NCI-H187 (cell line): ENCODE data around the gene C11orf68.
"Not testable (repeated sequence)": the region's sequence is repeated elsewhere in the genome, so short reads cannot be mapped to it uniquely, and the experiment has no call there.

Source experiments
- DNase-seq, 2 experiments: peaks; one replicate each; lab custom pipeline; 2025; lab: John Stamatoyannopoulos, UW

The C11orf68 gene

GRCh38 chr11:65912845-65913244 lies 6.0 kb downstream of the C11orf68 start:
- DNase-seq, result no peak

GRCh38 chr11:65911682-65912568 lies 6.9 kb downstream of the C11orf68 start:
- no peak for DNase-seq

GRCh38 chr11:65907878-65908277 lies 11.0 kb downstream of the C11orf68 start:
- no peak for DNase-seq

- no peak for DNase-seq
These were observed 12.3 kb downstream of the C11orf68 start for GRCh38 chr11:65906602-65907001.

- DNase-seq, result no peak
These were observed 15.1 kb downstream of the C11orf68 start for GRCh38 chr11:65903715-65904114.

DNA sequence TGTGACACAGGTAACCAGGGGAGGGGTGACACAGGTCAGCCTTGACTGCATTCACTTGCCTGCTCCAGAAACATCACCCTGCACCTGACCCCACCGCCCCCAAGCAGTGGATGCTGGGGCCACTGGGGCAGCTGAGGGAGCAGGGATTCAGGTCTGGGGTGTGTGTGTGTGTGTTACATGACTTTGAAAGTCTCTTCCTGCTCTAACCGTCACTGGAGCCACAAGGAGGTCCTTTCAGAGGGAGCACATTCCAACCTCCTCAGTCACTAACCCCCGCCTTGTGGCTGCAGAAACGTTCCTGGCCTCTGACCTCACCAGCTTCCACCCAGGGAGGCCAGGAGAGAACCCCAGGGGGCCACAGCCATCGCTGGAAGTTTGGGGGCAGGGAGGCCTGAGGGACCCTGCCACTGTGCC lies 15.8 kb downstream of the C11orf68 start:
- DNase-seq, result no peak

GRCh38 chr11:65900899-65901180 lies 18.0 kb downstream of the C11orf68 start:
- DNase-seq, result no peak

DNA sequence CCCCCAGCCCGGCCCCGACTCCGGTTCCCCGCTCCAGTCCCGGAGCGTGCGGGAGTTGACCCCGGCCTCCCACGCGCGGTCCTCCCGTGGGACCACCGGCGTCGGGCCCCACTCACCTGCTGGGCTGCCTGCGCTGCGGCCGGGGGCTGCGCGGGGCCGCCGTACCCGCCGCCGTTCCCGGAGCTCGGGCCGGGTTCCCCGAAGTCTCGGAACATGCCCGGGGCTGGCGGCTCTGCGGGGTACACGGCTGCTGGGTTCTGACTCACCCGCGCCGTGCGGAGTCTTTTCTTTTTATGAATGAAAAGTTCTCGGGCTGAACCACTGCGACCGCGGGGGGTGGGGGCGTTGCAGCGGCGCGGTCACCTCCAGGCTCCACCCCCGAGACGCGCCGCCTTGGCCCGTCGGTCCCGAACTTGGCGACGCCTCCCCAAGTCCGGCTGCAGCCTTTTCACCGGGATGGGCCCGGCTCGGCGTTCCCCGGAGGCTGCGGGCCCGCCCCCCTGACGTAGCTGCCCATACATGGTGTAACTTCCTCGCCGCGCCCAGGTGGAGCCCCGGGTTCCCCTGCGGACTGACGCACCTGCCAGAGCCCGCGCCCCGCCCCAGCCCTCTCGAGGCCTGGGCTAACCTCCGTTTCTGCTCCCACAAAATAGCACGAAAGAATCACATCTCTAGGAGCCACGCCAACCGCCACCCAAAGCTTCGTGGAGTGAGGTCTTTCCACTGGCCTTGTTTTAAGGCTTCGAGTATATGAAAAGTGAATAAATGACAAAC lies 18.6 kb downstream of the C11orf68 start, which contains the start of gene FOSL1:
TSS of gene FOSL1 (minus strand) at position 264 of the 774 bp plus-strand sequence. CDS start at position 215, 49 bp downstream.
- peak in 1 of 2 experiments; percentile 59 for DNase-seq

DNA sequence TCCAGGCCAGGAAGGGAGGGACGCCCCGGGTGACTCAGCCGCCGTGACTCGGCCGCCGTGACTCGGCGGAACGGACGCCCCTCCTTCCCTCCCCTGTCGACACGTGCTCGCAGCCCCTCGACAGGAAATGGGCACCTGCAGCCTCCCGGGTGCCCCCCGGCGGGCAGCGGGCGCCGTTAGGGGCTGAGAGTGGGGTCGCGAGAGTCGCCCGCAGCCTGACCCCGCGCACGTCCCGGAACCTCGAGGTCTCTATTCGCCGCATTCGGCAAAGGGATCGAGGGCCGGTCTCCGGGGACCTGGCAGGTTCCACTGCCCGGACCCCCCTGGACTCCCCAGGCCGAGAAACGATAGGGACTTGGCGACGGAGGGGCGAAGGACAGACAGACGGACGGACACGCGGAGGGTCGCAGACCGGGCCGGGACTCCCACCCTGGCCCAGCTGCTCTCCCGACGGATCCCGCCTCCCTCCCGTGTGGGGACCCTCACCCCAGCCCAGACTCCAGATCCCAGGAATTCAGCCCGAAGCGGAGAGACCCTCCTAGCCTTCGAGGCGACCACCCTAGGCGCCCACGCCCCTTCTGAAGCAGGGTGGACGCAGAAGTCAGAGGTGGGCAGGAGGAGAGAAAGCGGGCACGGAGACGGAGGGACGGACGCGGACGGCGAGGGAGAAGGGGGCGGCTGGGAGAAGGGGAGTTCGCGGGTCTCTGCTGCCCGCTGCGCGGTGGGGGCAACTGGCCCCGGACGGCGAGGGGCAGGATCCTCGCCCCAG lies 19.3 kb downstream of the C11orf68 start:
- DNase-seq, result no peak

DNA sequence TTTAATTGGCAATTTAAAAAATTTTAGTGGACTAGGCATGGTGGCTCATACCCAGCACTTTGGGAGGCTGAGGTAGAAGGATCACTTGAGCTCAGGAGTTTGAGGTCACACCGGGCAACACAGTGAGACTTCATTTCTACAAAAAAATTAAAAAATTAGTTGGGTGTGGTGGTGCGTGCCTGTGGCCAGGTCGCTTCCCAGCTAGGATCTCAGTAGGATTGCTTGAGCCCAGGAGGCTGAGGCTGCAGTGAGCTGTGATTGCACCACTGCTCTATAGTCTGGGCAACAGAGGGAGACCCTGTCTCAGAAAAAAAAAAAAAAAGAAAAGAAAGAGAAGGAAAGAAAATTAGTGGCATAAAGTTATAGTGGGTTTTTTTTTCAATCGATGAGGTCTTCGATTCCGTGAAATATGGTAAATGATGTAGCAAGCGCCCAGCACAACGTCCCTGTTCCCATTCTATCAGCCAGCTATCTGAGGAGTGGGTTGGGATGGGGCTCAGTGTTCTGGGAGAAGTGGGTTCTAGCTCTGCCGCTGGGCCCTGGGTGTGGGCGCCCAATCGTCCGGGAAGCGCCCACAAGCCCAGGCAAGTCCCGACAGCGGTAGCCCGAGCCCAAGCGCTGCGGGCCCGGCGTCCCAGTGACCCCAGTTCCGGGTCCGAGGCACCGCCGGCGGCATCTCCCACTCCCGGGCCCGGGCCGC lies 20.1 kb downstream of the C11orf68 start:
- DNase-seq, result no peak

DNA sequence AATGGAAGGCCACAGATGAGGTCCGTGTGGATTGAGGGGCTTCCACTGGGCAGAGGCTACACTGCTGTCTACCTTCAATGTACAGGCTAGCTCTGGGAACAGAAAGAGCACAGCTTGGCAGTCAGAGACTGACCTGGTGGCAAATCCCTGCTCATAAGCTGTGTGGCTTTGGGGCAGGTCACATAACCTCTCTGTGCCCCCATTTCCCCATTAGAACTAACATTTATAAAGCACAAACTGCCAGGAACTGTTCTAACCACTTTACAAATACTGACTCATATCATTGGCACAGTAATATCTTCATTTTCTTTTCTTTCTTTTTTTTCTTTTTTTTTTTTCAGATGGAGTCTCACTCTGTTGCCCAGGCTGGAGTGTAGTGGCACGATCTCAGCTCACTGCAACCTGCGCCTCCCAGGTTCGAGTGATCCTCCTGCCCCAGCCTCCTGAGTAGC lies 21.8 kb downstream of the C11orf68 start:
- DNase-seq, result no peak

- no peak for DNase-seq
These were observed 22.5 kb downstream of the C11orf68 start for GRCh38 chr11:65896034-65896999.

- DNase-seq, result no peak
These were observed 23.3 kb downstream of the C11orf68 start for GRCh38 chr11:65895482-65895981.

GRCh38 chr11:65894034-65894591 lies 24.7 kb downstream of the C11orf68 start:
- DNase-seq, result no peak

GRCh38 chr11:65892661-65893317 lies 26.1 kb downstream of the C11orf68 start:
- no peak for DNase-seq

DNA sequence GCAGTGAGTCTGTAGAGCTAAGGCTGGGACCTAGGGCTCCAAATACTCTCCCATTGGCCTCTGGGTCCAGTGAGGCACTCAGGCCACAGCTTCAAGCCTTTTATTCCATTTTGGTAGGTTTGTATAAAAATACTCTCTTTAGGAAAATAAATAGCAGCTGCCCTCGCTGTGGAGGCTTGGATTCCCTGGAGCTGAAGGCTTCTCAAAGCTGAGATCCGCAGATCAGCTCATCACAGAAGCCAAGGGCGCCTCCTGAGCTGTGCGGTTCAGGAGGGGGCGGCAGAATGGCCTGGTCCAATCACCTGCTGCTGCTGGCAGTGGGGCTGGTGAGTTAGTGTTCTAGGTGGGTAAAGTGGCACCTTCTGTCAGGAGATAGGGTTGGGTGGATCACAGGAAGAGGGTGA lies 26.7 kb downstream of the C11orf68 start:
- not testable (repeated sequence) for DNase-seq

GRCh38 chr11:65891219-65892136 lies 27.4 kb downstream of the C11orf68 start:
- DNase-seq, result no peak
